Heart right ventricle (tissue), 16 donors: ENCODE results near the gene ZNF185. TPM values are rescaled to one million over a fixed set of nuclear protein-coding genes. Genes with fewer than 3 reads are reported as not detected.

Experiments used
- ATAC-seq, 8 donors: fragments of 200-7000 bp; cut with Tn5 transposase; one replicate each; pipeline ENCODE4 v1.9.1; 2020; ENCODE audit warnings: mild to moderate bottlenecking in 8 of 8, moderate library complexity in 8 of 8, moderate number of reproducible peaks in 1 of 8
- DNase-seq, 2 donors: peaks; one replicate each; pipeline ENCODE4 v3.0.0-alpha.2; 2020
- H3K27ac ChIP-seq, 10 donors: fragments of 200-600 bp; sonication (generic) in 2 of 10; one replicate each; pipeline versions ENCODE4 v1.5.0 to v1.8.0; 2020 to 2022; ENCODE audit warnings: mild to moderate bottlenecking in 3 of 10
- H3K27me3 ChIP-seq, 7 donors: fragments of 200-600 bp; one replicate each; pipeline ENCODE4 v1.8.0; 2021 to 2022; ENCODE audit warnings: mild to moderate bottlenecking in 2 of 7
- H3K36me3 ChIP-seq, 9 donors: fragments of 200-600 bp; sonication (generic) in 1 of 9; one replicate each; pipeline versions ENCODE4 v1.5.0 to v1.8.0; 2020 to 2022; ENCODE audit warnings: mild to moderate bottlenecking in 2 of 9
- H3K4me1 ChIP-seq, 9 donors: fragments of 200-600 bp; sonication (generic) in 1 of 9; one replicate each; pipeline versions ENCODE4 v1.5.0 to v1.8.0; 2020 to 2022; ENCODE audit warnings: mild to moderate bottlenecking in 4 of 9
- H3K4me3 ChIP-seq, 10 donors: fragments of 200-600 bp; sonication (generic) in 2 of 10; one replicate each; pipeline versions ENCODE4 v1.5.0 to v1.8.0; 2020 to 2022; ENCODE audit warnings: mild to moderate bottlenecking in 7 of 10, moderate library complexity in 2 of 10
- H3K9me3 ChIP-seq, 11 donors: fragments of 200-600 bp in 10 of 11; sonication (generic) in 2 of 11; one replicate each; pipeline versions ENCODE4 v1.5.0 to v1.8.0; 2013 to 2022; ENCODE audit warnings: mild to moderate bottlenecking in 2 of 11, control low read depth in 1 of 11, moderate library complexity in 1 of 11
- CTCF ChIP-seq, 9 donors: fragments of 200-600 bp; sonication (generic) in 2 of 9; IDR thresholded peaks; one replicate each; pipeline versions ENCODE4 v1.5.0 to v1.8.0; 2021 to 2022; ENCODE audit warnings: antibody characterized with exemption in 9 of 9, mild to moderate bottlenecking in 5 of 9, moderate library complexity in 1 of 9
- WGBS, 2 donors: extraction: QIAGEN DNeasy Blood & Tissue Kit; methylation state at CpG; one replicate each; pipeline ENCODE4 v1.1.7; 2013; ENCODE audit warnings: inconsistent platforms in 1 of 2; 5-methylcytosine and 5-hydroxymethylcytosine counted together
- intact Hi-C, 10 donors: fragments of 100-400 bp; cut with DNase I; formaldehyde crosslinking; loops; one replicate each; pipeline versions ENCODE4 v1.11.1 to v1.14.2; 2022
- long read RNA-seq, 3 donors: library from polyadenylated mRNA; unstranded; transcript quantifications; one replicate each; pipeline ENCODE4 v2.0.0, GENCODE V29; 2020 to 2021
- polyA plus RNA-seq, 2 donors: library from polyadenylated mRNA; stranded (reverse); fragments of 200-250 nt; gene quantifications; one replicate each; pipeline ENCODE4 v1.2.3, GENCODE V29; 2013
- total RNA-seq, 10 donors: library from RNA; stranded (reverse); fragmentation: NEBNext Ultra II Directional in 3 of 10; extraction: Animal tissue kit (Norgen Biotek cat#: 25700) in 3 of 10; gene quantifications; one replicate each; pipeline versions ENCODE4 v1.2.1 to v1.2.4, GENCODE V29; 2021 to 2023
- donor health status: Arrhythmogenic right ventricular cardiomyopathy.
- donor health status: ischemic (EF 13 %, LVEDD 7.1; RV severe dilation, severe dysfunction).
- donor health status: healthy with polysubstance abuse.
- donor health status: DM: no; HTN: yes; CAD: no.
- donor health status: DM: no; HTN: no; CAD: no.
- donor health status: ischemic (EF 25% LVEDD 6.9; RV normal size, moderate dysfunction).
- donor health status: ischemic (EF 25% LVEDD 5.7; RV mildly dilated, moderate dysfunction).
- donor health status: healthy.
- donor health status: DM: yes; HTN: yes; CAD: no.
- donor health status: Ischemic cardiomyopathy.
- donor health status: ischemic (EF 35%, LVEDD 5.7; RV mildly dilated, moderate dysfunction).
- donor health status: nonischemic (EF 11% LVEDD 7.7; RV severe dilation, severe dysfunction).
- donor health status: DM: yes; HTN: yes; CAD: no.
- donor health status: PGD.
- donor health status: ischemic (EF 29% LVEDD 5.4; RV normal size, mild dysfunction).
- donor health status: nonischemic (EF 23%, LVEDD 6.1; RV moderate dilation, normal function).

Gene ZNF185
- total RNA-seq (1 to 10 TPM; 1.2 to 4.5 (median 1.5) TPM), polyA plus RNA-seq (under 1 TPM; 0.51 to 0.62 TPM)
- long read RNA-seq, donor 1, partial matches to known transcripts, result 1 of 2 reads
- long read RNA-seq, donor 1, other reads (novel, unspliced or antisense), result 0 of 2 reads
- long read RNA-seq, donor 2, partial matches to known transcripts, result 3 of 3 reads
- long read RNA-seq, donor 2, other reads (novel, unspliced or antisense), result 0 of 3 reads
- long read RNA-seq, donor 3, partial matches to known transcripts, result 0 of 6 reads
- long read RNA-seq, donor 3, other reads (novel, unspliced or antisense), result 4 of 6 reads

GRCh38 chrX:152897222-152898131 is at the start of gene ZNF185:
TSS of gene ZNF185 (plus strand) at chrX:152898067. CDS start at chrX:152914490, 16,423 bp downstream.
- Histone ChIP-seq H3K36me3 (no peaks in the 10 kb centered on the region), H3K27ac (no peak within 1 kb of the TSS), H3K4me3 (peak within 1 kb of the TSS in 9 of 10 donors; percentile 19 to 46 (median 32)), H3K4me1 (no peaks in the 10 kb centered on the region), H3K27me3 (peaks cover 0 to 59% (median 0%) of the 10 kb centered on the region in 7 donors), H3K9me3 (no peaks in the 10 kb centered on the region)
- DNase-seq (no peak), ATAC-seq (peak in 4 of 8 donors; percentile 26 to 58 (median 31))
- no peak for TF ChIP-seq CTCF (IDR thresholded peaks at IDR 0.05)
- intact Hi-C loops, result no loop called here
- WGBS, 2 donors, result 16 to 21% methylated on average over 34 to 48 of the region's 64 CpGs

- H3K36me3 ChIP-seq, result peaks cover 0 to 65% (median 0%) of the 10 kb centered on the region in 9 donors
- no peaks in the 10 kb centered on the region for H3K27me3 ChIP-seq
- no peaks in the 10 kb centered on the region for H3K9me3 ChIP-seq
- no peak for TF ChIP-seq CTCF (IDR thresholded peaks at IDR 0.05)
- H3K4me3 ChIP-seq, result no peak overlapping the region
- intact Hi-C loops, result no loop called here
- no peaks in the 10 kb centered on the region for H3K4me1 ChIP-seq
- ATAC-seq, result no peak
- DNase-seq, result no peak
- no peak overlapping the region for H3K27ac ChIP-seq
- 61 to 65% methylated on average over 2 of the region's 2 CpGs for WGBS, 2 donors
Observed at GRCh38 chrX:152850465-152850864, 47.4 kb upstream of the ZNF185 start.

- peaks cover 0 to 71% (median 0%) of the 10 kb centered on the region in 9 donors for H3K36me3 ChIP-seq
- no peaks in the 10 kb centered on the region for H3K9me3 ChIP-seq
- WGBS, 2 donors, result 96 to 98% methylated on average over 7 of the region's 7 CpGs
Observed at GRCh38 chrX:152853986-152854385, 43.9 kb upstream of the ZNF185 start.

More at GRCh38 chrX:152853986-152854385, 43.9 kb upstream of the ZNF185 start:
- no peak overlapping the region for H3K4me3 ChIP-seq
- DNase-seq, result no peak
- ATAC-seq, result no peak
- no peaks in the 10 kb centered on the region for H3K4me1 ChIP-seq
- no peak overlapping the region for H3K27ac ChIP-seq
- H3K27me3 ChIP-seq, result peaks cover 0 to 4% (median 0%) of the 10 kb centered on the region in 7 donors
- intact Hi-C loops, result no loop called here
- TF ChIP-seq CTCF (IDR thresholded peaks at IDR 0.05), result no peak
